D341Med (cell line): ENCODE results near the gene SLC35B3.
"Not testable (repeated sequence)": the region's sequence is repeated elsewhere in the genome, so short reads cannot be mapped to it uniquely, and the experiment has no call there.

Experiments used
- DNase-seq: peaks from one replicate; pipeline ENCODE4 v3.0.0; 2012; ENCODE audit warnings: low spot score

Gene SLC35B3

GRCh38 chr6:8414844-8415243, 20.5 kb downstream of the SLC35B3 start:
- no peak for DNase-seq

- DNase-seq: not testable (repeated sequence)
Measured at GRCh38 chr6:8405946-8406345, 29.4 kb downstream of the SLC35B3 start.

GRCh38 chr6:8402546-8402945, 32.8 kb downstream of the SLC35B3 start:
- no peak for DNase-seq

GRCh38 chr6:8400663-8401062, 34.7 kb downstream of the SLC35B3 start:
- DNase-seq: no peak

GRCh38 chr6:8392569-8392968, 42.8 kb downstream of the SLC35B3 start:
- DNase-seq: no peak

GRCh38 chr6:8391934-8392333, 43.4 kb downstream of the SLC35B3 start:
- no peak for DNase-seq

GRCh38 chr6:8389036-8389818, 46.1 kb downstream of the SLC35B3 start:
- DNase-seq: no peak

GRCh38 chr6:8387942-8388437, 47.4 kb downstream of the SLC35B3 start:
- DNase-seq: no peak

GRCh38 chr6:8383584-8383983, 51.8 kb downstream of the SLC35B3 start:
- DNase-seq: no peak

GRCh38 chr6:8382434-8382833, 52.9 kb downstream of the SLC35B3 start:
- no peak for DNase-seq

- DNase-seq: no peak
Measured at GRCh38 chr6:8375916-8376315, 59.4 kb downstream of the SLC35B3 start.
